Choroid plexus epithelial cell (primary cell): ENCODE data around the gene SNRNP70.
"Not testable (repeated sequence)": the region's sequence is repeated elsewhere in the genome, so short reads cannot be mapped to it uniquely, and the experiment has no call there.

Experiments used
- DNase-seq: peaks from one replicate; pipeline ENCODE4 v3.0.0-alpha.2; 2010; ENCODE audit warnings: low read depth
- H3K4me3 ChIP-seq: 2 replicates; pipeline ENCODE4 v1.5.1; 2011; ENCODE audit warnings: low read depth, mild to moderate bottlenecking, control low read depth, low read length, moderate library complexity
- TF ChIP-seq, protein P1 (sequence below): conservative IDR thresholded peaks from 2 replicates; pipeline ENCODE4 v1.5.1; 2011; ENCODE audit warnings: low read depth, mild to moderate bottlenecking, control low read depth, inconsistent platforms, low read length, moderate library complexity

The SNRNP70 gene

DNA sequence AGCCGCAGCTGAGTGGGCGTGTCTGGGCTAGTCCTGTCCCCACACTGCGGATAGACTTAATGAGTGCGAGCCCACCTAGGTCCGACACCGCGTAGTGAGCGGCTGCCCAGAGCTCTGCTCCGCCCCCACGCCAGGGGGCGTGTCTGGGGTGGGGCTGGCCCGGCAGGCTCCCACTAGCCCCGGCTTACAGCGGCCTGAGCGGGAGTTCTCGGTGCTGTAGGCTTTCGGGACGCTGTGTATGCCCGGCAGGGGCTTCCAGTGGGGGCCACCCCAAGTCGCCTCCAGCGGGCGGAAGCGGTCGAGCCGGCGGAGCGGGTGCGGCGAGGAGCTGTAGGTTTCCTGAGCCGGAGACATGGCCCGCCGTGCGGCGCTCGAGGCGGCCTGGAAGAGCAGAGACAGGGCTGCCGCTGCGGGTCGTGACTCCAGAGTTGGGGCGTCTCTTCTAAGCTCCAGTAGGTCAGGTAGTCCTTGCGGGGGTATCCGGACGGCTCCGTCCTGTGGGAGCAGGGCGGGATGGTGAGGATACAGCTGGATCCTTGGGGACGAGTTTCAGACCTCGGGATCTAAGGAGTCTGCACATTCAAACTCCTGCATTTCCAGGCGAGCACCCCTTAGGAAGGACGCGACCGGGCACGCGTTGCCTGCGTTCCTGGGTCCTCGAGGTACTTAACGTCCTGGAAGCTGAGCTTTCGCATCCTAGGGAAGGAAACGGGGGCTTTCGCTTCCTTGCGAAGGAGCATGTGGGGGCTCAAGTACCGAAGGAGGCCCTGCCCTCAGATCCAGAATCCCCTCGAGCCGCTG is 28.9 kb upstream of the SNRNP70 start:
- TF ChIP-seq, protein P1, sequence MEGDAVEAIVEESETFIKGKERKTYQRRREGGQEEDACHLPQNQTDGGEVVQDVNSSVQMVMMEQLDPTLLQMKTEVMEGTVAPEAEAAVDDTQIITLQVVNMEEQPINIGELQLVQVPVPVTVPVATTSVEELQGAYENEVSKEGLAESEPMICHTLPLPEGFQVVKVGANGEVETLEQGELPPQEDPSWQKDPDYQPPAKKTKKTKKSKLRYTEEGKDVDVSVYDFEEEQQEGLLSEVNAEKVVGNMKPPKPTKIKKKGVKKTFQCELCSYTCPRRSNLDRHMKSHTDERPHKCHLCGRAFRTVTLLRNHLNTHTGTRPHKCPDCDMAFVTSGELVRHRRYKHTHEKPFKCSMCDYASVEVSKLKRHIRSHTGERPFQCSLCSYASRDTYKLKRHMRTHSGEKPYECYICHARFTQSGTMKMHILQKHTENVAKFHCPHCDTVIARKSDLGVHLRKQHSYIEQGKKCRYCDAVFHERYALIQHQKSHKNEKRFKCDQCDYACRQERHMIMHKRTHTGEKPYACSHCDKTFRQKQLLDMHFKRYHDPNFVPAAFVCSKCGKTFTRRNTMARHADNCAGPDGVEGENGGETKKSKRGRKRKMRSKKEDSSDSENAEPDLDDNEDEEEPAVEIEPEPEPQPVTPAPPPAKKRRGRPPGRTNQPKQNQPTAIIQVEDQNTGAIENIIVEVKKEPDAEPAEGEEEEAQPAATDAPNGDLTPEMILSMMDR = peak; percentile 41
- DNase-seq = peak; percentile 37
- peak overlapping the region; percentile 64 for H3K4me3 ChIP-seq

DNA sequence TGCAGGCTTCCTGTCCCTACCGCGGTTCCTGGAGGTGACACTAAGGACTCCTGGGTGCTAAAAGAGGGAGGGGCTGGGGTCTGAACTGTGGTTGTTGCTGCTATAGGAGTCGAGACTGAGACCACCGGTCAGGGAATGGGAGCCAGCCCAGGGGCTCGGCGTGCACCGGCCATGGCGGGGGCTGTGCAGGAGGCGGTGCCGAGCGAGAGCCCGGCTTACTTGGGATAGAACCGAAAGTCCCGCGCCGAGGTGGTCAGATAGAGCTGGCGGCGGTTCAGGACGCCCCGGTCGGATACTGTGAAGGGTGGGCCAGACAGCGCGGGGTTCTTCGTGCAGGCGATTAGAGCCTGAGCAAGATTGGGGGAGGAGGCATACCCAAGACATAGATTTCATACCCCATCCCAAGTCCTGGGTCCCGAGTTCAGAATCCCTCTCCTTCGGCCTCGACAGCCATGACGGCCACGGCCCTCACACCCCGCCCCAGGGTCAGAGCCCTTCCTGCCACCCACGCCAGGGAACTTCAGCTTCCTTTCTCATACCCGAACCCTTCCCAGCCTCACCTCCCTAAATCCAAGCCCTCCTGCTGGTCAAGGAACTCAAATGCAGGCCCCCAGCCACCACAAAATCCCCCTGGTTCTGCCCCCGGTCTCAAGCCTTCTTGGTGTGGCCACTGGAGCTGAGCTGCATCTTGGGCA is 28.2 kb upstream of the SNRNP70 start:
- peak overlapping the region; percentile 64 for H3K4me3 ChIP-seq
- DNase-seq = not testable (repeated sequence)

DNA sequence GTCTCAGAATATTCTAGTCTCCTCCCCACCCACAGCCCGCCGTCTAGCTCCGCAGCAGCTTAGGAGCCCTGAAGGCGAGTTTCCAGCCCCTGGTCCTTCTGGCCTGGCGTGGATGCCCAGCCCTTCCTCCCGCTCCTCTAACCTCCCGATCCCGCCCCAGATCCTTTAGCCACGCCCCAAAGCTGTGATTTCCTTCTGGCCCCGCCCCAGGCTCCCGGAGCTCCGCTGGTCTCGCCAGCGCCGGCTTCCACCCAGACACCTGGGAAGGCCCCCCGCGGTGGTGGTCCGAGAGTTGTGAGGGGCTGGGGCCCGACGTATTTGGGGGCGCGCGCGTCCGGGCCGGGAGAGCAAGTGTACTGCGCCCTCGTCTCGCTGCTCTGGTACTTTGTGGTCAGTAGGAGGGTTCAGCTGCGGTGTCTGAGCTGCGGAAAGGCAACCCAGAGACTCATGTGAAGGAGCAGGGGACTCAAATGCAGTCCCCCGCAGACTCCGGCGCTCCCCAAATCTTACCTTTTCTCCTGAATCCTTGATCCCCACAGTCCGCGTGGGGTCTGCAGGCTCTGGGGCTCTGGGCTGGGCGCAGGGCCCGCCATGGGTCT is 27.5 kb upstream of the SNRNP70 start, which contains the start of gene CGB7:
CGB7 (minus strand) TSS at position 114 of the 599 bp plus-strand sequence. CDS start 2,374 bp downstream, outside the sequence.
- DNase-seq = peak; percentile 53

DNA sequence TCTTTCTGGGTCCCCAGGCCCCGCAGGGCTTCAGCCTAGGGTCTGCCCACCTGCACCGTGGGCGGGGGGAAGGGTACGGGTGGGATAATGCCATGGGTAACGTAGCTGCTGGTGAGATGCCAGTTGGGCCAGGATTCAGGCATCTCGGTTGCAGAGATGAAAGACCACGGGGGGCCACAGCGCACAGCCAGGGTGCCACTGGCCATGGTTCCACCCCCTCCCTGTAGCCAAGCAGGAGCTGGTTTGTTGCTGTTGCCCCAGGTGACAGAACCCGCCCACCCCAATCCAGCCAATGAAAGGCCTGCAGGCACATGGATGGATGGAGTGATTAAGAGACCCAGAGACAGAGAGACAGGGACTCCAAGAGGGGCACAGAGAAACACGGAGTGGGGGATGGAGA is 26.7 kb upstream of the SNRNP70 start:
- TF ChIP-seq, protein P1 = no peak
- H3K4me3 ChIP-seq = no peak overlapping the region
- peak; percentile 66 for DNase-seq

More for the DNA sequence above, 27.5 kb upstream of the SNRNP70 start, which contains the start of gene CGB7:
- peak within 1 kb of the TSS; percentile 64 for H3K4me3 ChIP-seq
- TF ChIP-seq, protein P1 = no peak

DNA sequence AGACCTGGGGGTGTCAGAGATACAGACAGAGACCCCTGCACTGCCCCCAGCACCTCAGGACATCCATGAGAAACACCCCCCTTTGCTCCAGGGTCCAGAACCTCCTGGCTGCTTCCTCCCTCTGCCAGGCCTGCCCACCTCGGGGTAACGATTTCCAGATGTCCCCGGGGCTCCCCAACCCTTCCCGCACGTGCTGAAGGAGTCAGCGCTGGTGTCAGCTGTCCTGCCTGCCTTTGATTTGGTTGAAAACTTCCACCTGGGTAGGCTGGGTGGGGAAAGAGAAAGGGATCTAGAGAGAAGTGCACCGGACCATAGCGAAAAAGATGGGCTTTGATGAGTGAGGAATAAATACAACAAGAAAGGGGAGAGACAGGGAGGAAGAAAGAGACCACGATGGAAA is 26.2 kb upstream of the SNRNP70 start:
- DNase-seq = no peak
- H3K4me3 ChIP-seq = no peak overlapping the region
- TF ChIP-seq, protein P1 = no peak

DNA sequence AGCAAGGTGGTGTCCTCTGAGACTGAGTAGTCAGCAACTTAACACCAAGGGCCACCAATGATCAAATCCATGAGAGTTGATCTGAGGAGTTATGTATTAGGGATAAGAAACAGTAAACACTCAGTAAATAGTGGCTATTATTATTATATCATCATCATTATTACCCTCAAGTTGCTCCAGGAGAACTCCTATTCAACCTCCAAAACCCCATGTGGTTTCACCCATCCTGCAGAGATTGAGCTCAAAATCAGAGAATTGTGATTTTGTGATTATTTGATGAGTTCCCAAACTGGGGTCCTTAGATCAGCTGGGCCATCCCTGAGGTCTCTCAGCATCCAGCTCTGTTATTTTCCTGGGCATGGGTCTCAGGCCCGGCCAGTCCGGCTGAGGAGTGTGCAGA is 24.3 kb upstream of the SNRNP70 start:
- H3K4me3 ChIP-seq = no peak overlapping the region
- DNase-seq = no peak
- TF ChIP-seq, protein P1 = no peak

DNA sequence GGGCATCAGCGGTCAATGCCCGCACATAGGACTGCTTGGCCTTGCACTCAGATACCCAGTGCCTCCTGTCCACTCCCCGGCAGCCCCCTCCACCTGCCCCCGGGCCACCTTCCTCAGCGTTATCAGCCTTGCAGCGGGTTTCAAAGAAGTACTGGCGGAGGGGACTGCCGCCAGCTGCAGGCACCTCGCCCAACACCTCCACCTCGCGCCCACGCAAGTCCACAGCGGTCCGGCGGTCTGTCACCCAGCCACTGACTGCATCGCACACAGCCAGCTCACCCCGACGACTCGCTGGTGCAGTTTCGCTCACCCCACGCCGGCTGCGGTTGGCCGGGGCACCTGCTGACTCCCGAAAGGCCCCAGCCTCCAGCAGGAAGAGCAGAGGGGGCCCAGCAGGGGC is 23.8 kb upstream of the SNRNP70 start:
- no peak for DNase-seq
- H3K4me3 ChIP-seq = no peak overlapping the region
- TF ChIP-seq, protein P1 = no peak
